RPMI8226 (cell line): ENCODE data around the gene ROBO2.
A peak's percentile ranks its signal among the peaks of the same experiment; 100 is the strongest.

Experiments used
- DNase-seq: peaks from one replicate; pipeline ENCODE4 v3.0.0-alpha.2; 2015

ROBO2 gene

GRCh38 chr3:77427528-77427927, 387.6 kb downstream of the ROBO2 start:
- DNase-seq = peak; percentile 37

GRCh38 chr3:77436908-77437307, 397.0 kb downstream of the ROBO2 start:
- DNase-seq = no peak

- DNase-seq = no peak
Measured at GRCh38 chr3:77446084-77446483, 406.2 kb downstream of the ROBO2 start.

GRCh38 chr3:77446761-77447160, 406.9 kb downstream of the ROBO2 start:
- DNase-seq = no peak

GRCh38 chr3:77449459-77450350, 409.8 kb downstream of the ROBO2 start:
- no peak for DNase-seq

GRCh38 chr3:77456431-77456830, 416.5 kb downstream of the ROBO2 start:
- DNase-seq = no peak

GRCh38 chr3:77456906-77457305, 417.0 kb downstream of the ROBO2 start:
- no peak for DNase-seq

GRCh38 chr3:77459926-77460325, 420.0 kb downstream of the ROBO2 start:
- no peak for DNase-seq

GRCh38 chr3:77460326-77460725, 420.4 kb downstream of the ROBO2 start:
- no peak for DNase-seq

GRCh38 chr3:77462951-77463350, 423.1 kb downstream of the ROBO2 start:
- no peak for DNase-seq

- no peak for DNase-seq
Measured at GRCh38 chr3:77464111-77464688, 424.3 kb downstream of the ROBO2 start.

GRCh38 chr3:77466562-77467115, 426.7 kb downstream of the ROBO2 start:
- no peak for DNase-seq

- no peak for DNase-seq
Measured at GRCh38 chr3:77467702-77468625, 428.1 kb downstream of the ROBO2 start.

- DNase-seq = no peak
Measured at GRCh38 chr3:77468626-77469020, 428.7 kb downstream of the ROBO2 start.

GRCh38 chr3:77475507-77475906, 435.6 kb downstream of the ROBO2 start:
- no peak for DNase-seq

GRCh38 chr3:77479021-77479420, 439.1 kb downstream of the ROBO2 start:
- DNase-seq = no peak

- no peak for DNase-seq
Measured at GRCh38 chr3:77489216-77489615, 449.3 kb downstream of the ROBO2 start.

GRCh38 chr3:77491961-77492360, 452.1 kb downstream of the ROBO2 start:
- no peak for DNase-seq

- no peak for DNase-seq
Measured at GRCh38 chr3:77500721-77501120, 460.8 kb downstream of the ROBO2 start.

- DNase-seq = no peak
Measured at GRCh38 chr3:77506384-77506783, 466.5 kb downstream of the ROBO2 start.

- DNase-seq = no peak
Measured at GRCh38 chr3:77513542-77513941, 473.6 kb downstream of the ROBO2 start.

- no peak for DNase-seq
Measured at GRCh38 chr3:77514766-77515165, 474.9 kb downstream of the ROBO2 start.

GRCh38 chr3:77524463-77524862, 484.6 kb downstream of the ROBO2 start:
- DNase-seq = no peak
